B cell (primary cell): ENCODE measurements around the gene RPL32.

ENCODE experiments used
- EZH2 ChIP-seq: IDR thresholded peaks from 2 replicates; pipeline ENCODE4 v1.6.1; 2012; ENCODE audit warnings: borderline replicate concordance, low read depth, mild to moderate bottlenecking, moderate library complexity, low read length; ENCODE audit not compliant: insufficient read depth, poor library complexity, severe bottlenecking
- TF ChIP-seq, protein P1 (sequence below): fragments of 200-600 bp; IDR thresholded peaks from one replicate; pipeline ENCODE4 v1.8.0; 2022; ENCODE audit warnings: antibody characterized with exemption, mild to moderate bottlenecking

DNA sequence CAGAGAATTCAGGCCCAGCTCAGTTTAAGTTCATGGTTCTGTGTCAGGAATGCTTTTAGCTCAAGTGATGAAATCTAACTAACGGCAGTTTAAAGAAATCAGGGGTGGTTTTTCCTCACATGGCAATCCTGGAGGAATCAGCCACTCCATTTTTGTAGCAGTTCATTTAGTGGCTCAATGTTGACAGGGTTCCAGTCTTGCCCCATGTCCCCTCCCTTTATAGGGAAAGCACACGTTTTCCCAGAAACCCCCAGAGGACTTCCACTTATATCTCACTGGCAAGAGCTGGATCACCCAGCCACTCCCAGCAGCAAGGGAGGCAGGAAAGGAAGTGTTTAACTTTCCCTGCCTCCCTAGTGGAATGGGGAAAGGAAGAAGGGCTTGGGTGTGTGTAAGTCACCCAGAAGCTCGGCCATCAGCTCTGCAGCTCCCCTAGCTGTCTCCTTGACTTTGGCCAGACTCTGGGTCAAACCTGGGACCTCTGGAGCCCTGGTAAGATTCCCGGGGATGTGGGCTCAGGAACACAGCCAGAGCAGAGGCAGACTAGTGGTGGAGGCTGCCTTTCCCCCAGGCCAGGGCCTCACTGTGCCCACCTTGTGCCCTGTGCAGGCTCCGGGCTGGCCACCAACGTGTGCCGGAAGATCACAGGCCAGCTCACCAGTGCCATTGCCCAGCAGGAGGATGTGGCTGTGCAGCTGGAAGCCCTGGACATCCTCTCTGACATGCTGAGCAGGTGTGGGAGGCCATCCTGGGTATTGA lies 33.6 kb downstream of the RPL32 start:
- TF ChIP-seq, protein P1, sequence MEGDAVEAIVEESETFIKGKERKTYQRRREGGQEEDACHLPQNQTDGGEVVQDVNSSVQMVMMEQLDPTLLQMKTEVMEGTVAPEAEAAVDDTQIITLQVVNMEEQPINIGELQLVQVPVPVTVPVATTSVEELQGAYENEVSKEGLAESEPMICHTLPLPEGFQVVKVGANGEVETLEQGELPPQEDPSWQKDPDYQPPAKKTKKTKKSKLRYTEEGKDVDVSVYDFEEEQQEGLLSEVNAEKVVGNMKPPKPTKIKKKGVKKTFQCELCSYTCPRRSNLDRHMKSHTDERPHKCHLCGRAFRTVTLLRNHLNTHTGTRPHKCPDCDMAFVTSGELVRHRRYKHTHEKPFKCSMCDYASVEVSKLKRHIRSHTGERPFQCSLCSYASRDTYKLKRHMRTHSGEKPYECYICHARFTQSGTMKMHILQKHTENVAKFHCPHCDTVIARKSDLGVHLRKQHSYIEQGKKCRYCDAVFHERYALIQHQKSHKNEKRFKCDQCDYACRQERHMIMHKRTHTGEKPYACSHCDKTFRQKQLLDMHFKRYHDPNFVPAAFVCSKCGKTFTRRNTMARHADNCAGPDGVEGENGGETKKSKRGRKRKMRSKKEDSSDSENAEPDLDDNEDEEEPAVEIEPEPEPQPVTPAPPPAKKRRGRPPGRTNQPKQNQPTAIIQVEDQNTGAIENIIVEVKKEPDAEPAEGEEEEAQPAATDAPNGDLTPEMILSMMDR, result no peak
- TF ChIP-seq EZH2, result no peak
